ENCODE data around the gene CBARP.

Gene CBARP

GRCh38 chr19:1275260-1275975 lies 37.6 kb upstream of the CBARP start, which contains the start of gene FAM174C:
Gene FAM174C, plus strand, starts transcription at chr19:1275530. Its CDS starts 20 bp downstream, at chr19:1275550.
- in situ Hi-C loops (cut with MboI; ENCODE audit: low pct_unique_long_range_greater_than_20kb, low sequenced_read_pairs, unreplicated experiment), result loop anchor here (25.0 kb wide), 1 partner anchor 112 kb away; the partner anchor contains the start of gene NDUFS7
- DNase-seq (ENCODE audit: low spot score), result peak; percentile 99
- TF ChIP-seq CTCF (IDR thresholded peaks at IDR 0.05; ENCODE audit: extremely low read depth, insufficient read depth, missing control alignments), result no peak

GRCh38 chr19:1274852-1275259 lies 37.1 kb upstream of the CBARP start:
- no peak for DNase-seq (ENCODE audit: low spot score)
- TF ChIP-seq CTCF (IDR thresholded peaks at IDR 0.05; ENCODE audit: extremely low read depth, insufficient read depth, missing control alignments), result no peak
- in situ Hi-C loops (cut with MboI; ENCODE audit: low pct_unique_long_range_greater_than_20kb, low sequenced_read_pairs, unreplicated experiment), result loop anchor here (25.0 kb wide), 1 partner anchor 112 kb away; the partner anchor contains the start of gene NDUFS7

GRCh38 chr19:1274081-1274851 lies 36.5 kb upstream of the CBARP start:
- DNase-seq (ENCODE audit: low spot score), result no peak
- no peak for TF ChIP-seq CTCF (IDR thresholded peaks at IDR 0.05; ENCODE audit: extremely low read depth, insufficient read depth, missing control alignments)
- in situ Hi-C loops (cut with MboI; ENCODE audit: low pct_unique_long_range_greater_than_20kb, low sequenced_read_pairs, unreplicated experiment), result no loop called here

GRCh38 chr19:1273263-1274041 lies 35.6 kb upstream of the CBARP start:
- in situ Hi-C loops (cut with MboI; ENCODE audit: low pct_unique_long_range_greater_than_20kb, low sequenced_read_pairs, unreplicated experiment), result no loop called here
- TF ChIP-seq CTCF (IDR thresholded peaks at IDR 0.05; ENCODE audit: extremely low read depth, insufficient read depth, missing control alignments), result no peak
- DNase-seq (ENCODE audit: low spot score), result no peak

GRCh38 chr19:1272423-1273262 lies 34.8 kb upstream of the CBARP start:
- no peak for DNase-seq (ENCODE audit: low spot score)
- TF ChIP-seq CTCF (IDR thresholded peaks at IDR 0.05; ENCODE audit: extremely low read depth, insufficient read depth, missing control alignments), result no peak
- in situ Hi-C loops (cut with MboI; ENCODE audit: low pct_unique_long_range_greater_than_20kb, low sequenced_read_pairs, unreplicated experiment), result no loop called here
